Stimulated activated CD8-positive, alpha-beta memory T cell treated with anti-CD3 and anti-CD28 coated beads, Interleukin-2, amount 100 ng/mL, for 1 hour (primary cell): ENCODE data around the gene ITGA11.

Experiments
- DNase-seq, 2 donors: peaks; one replicate each; pipeline ENCODE4 v3.0.0-alpha.2; 2020; ENCODE audit warnings: low read depth in 2 of 2

Gene ITGA11

GRCh38 chr15:68292157-68292781 lies 139.7 kb downstream of the ITGA11 start:
- no peak for DNase-seq

- no peak for DNase-seq
These were observed 141.2 kb downstream of the ITGA11 start for GRCh38 chr15:68290715-68291114.

GRCh38 chr15:68289621-68290352 lies 142.2 kb downstream of the ITGA11 start:
- no peak for DNase-seq

- DNase-seq = no peak
These were observed 142.9 kb downstream of the ITGA11 start for GRCh38 chr15:68289057-68289456.

GRCh38 chr15:68286256-68286655 lies 145.7 kb downstream of the ITGA11 start:
- DNase-seq = no peak

GRCh38 chr15:68285259-68285980 lies 146.5 kb downstream of the ITGA11 start:
- no peak for DNase-seq

- DNase-seq = no peak
These were observed 147.2 kb downstream of the ITGA11 start for GRCh38 chr15:68284616-68285258.

GRCh38 chr15:68283401-68283800 lies 148.6 kb downstream of the ITGA11 start:
- no peak for DNase-seq

- no peak for DNase-seq
These were observed 151.0 kb downstream of the ITGA11 start for GRCh38 chr15:68281008-68281407.

GRCh38 chr15:68279779-68280753 lies 151.9 kb downstream of the ITGA11 start:
- no peak for DNase-seq

- DNase-seq = no peak
These were observed 153.2 kb downstream of the ITGA11 start for GRCh38 chr15:68278595-68279405.

- DNase-seq = no peak
These were observed 153.7 kb downstream of the ITGA11 start for GRCh38 chr15:68278345-68278594.

- peak; percentile 72 to 79 for DNase-seq
These were observed 154.2 kb downstream of the ITGA11 start, which contains the start of gene FEM1B for GRCh38 chr15:68277603-68278344. Gene FEM1B (plus strand): TSS chr15:68277745. CDS start chr15:68278418, 673 bp downstream.

- no peak for DNase-seq
These were observed 154.8 kb downstream of the ITGA11 start for GRCh38 chr15:68277131-68277602.

- no peak for DNase-seq
These were observed 155.3 kb downstream of the ITGA11 start for GRCh38 chr15:68276668-68277067.

GRCh38 chr15:68275165-68275746 lies 156.7 kb downstream of the ITGA11 start:
- DNase-seq = no peak

- DNase-seq = no peak
These were observed 157.6 kb downstream of the ITGA11 start for GRCh38 chr15:68274201-68274848.

GRCh38 chr15:68272721-68273271 lies 159.2 kb downstream of the ITGA11 start:
- DNase-seq = no peak
